ENCODE measurements around the gene ANKH.

GRCh38 chr5:14830210-14831005 is 41.2 kb downstream of the ANKH start:
- TF ChIP-seq, protein P1, sequence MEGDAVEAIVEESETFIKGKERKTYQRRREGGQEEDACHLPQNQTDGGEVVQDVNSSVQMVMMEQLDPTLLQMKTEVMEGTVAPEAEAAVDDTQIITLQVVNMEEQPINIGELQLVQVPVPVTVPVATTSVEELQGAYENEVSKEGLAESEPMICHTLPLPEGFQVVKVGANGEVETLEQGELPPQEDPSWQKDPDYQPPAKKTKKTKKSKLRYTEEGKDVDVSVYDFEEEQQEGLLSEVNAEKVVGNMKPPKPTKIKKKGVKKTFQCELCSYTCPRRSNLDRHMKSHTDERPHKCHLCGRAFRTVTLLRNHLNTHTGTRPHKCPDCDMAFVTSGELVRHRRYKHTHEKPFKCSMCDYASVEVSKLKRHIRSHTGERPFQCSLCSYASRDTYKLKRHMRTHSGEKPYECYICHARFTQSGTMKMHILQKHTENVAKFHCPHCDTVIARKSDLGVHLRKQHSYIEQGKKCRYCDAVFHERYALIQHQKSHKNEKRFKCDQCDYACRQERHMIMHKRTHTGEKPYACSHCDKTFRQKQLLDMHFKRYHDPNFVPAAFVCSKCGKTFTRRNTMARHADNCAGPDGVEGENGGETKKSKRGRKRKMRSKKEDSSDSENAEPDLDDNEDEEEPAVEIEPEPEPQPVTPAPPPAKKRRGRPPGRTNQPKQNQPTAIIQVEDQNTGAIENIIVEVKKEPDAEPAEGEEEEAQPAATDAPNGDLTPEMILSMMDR (IDR thresholded peaks at IDR 0.05 in 8 of 11, conservative IDR thresholded peaks at IDR 0.05 in 3 of 11), result no peak
- no peak for TF ChIP-seq POLR2AphosphoS5 (IDR thresholded peaks at IDR 0.05)
